NB4 (cell line): ENCODE measurements around the gene FUCA2.

Experiments used
- CTCF ChIP-seq: IDR thresholded peaks from one replicate; pipeline ENCODE4 v1.5.1; 2012; ENCODE audit warnings: low read depth, low read length
- POLR2A ChIP-seq: IDR thresholded peaks from 2 replicates; pipeline ENCODE4 v1.6.1; 2011; ENCODE audit warnings: mild to moderate bottlenecking; ENCODE audit not compliant: insufficient read length; ENCODE audit errors: extremely low read depth

GRCh38 chr6:143542888-143543287 is 31.4 kb upstream of the FUCA2 start:
- no peak for TF ChIP-seq POLR2A
- TF ChIP-seq CTCF = no peak
